ENCODE measurements around the gene ERG. TPM values are rescaled to one million over a fixed set of nuclear protein-coding genes. Genes with fewer than 3 reads are reported as not detected.

Gene ERG
- total and polyA plus RNA-seq, 8 donors, result 21.7 to 48.1 (median 36.8) TPM

DNA sequence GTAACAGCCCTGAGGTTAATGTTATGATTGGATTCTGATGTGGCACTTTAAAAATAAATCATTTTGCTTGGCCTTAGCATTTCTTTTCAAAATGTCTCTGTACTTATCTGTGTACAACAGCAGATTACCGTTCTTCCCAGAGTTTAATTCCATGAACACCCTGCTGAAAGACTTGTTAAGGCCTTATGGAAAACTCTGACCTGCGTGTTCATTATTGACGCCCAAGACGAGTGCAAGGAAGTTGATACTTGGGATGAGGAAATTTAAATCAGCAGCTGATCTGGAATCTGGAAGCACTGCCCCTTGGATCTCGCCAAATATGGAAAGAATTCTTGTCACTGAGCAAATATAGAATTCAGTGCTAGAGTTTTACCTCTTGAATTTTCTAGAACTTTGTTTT is 6.7 kb downstream of the ERG start:
- DNase-seq, result no peak
- Histone ChIP-seq H3K4me1 (peaks cover 2 to 90% of the 10 kb centered on the region in 2 donors), H3K27ac (peak overlapping the region; percentile 56 to 84), H3K27me3 (no peaks in the 10 kb centered on the region), H3K4me3 (no peak overlapping the region), H3K36me3 (no peaks in the 10 kb centered on the region), H3K9me3 (no peaks in the 10 kb centered on the region)
- TF ChIP-seq, protein P1, sequence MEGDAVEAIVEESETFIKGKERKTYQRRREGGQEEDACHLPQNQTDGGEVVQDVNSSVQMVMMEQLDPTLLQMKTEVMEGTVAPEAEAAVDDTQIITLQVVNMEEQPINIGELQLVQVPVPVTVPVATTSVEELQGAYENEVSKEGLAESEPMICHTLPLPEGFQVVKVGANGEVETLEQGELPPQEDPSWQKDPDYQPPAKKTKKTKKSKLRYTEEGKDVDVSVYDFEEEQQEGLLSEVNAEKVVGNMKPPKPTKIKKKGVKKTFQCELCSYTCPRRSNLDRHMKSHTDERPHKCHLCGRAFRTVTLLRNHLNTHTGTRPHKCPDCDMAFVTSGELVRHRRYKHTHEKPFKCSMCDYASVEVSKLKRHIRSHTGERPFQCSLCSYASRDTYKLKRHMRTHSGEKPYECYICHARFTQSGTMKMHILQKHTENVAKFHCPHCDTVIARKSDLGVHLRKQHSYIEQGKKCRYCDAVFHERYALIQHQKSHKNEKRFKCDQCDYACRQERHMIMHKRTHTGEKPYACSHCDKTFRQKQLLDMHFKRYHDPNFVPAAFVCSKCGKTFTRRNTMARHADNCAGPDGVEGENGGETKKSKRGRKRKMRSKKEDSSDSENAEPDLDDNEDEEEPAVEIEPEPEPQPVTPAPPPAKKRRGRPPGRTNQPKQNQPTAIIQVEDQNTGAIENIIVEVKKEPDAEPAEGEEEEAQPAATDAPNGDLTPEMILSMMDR (IDR thresholded peaks at IDR 0.05), result no peak
- no peak for ATAC-seq
- intact Hi-C loops (cut with DNase I), result no loop called here

DNA sequence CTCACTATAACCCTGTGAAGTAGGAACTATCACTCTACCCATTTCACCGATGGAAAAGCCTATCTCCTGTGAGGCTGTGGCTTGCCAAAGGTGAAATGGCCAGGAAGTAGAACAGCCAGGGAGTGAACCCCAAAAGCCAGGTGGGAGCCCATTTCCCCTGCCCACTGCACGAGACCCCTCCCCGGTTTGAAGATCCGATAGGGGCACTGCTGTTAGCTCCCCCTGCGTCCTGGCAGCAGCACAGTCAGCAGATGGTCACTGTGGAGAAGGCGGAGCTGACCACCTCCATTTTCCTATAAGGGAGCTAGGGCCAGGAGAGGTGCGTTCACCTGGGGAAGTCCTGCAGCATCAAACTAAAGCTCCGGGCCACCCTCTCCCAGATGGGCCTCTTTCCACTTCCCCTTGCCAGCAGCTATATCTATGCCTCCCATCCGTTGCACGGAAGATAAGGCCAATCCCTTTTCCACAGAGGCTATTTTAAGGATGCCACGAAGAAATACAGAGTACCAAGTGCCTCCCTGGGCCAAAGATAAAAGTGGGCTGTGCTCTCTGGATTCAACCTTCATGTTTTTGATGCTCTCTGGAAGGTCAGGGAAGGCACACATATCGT is 7.8 kb downstream of the ERG start:
- ATAC-seq (no peak), DNase-seq (no peak)
- TF ChIP-seq, protein P1 (IDR thresholded peaks at IDR 0.05), result no peak
- no peaks in the 10 kb centered on the region for H3K27me3 ChIP-seq
- H3K4me1 ChIP-seq, result peaks cover 7 to 92% of the 10 kb centered on the region in 2 donors
- H3K9me3 ChIP-seq, result no peaks in the 10 kb centered on the region
- no peak overlapping the region for H3K4me3 ChIP-seq
- intact Hi-C loops (cut with DNase I), result no loop called here
- H3K36me3 ChIP-seq, result no peaks in the 10 kb centered on the region
- peak overlapping the region; percentile 56 to 60 for H3K27ac ChIP-seq

- TF ChIP-seq, protein P1 (IDR thresholded peaks at IDR 0.05), result no peak
- intact Hi-C loops (cut with DNase I), result no loop called here
- Histone ChIP-seq H3K36me3 (no peaks in the 10 kb centered on the region), H3K9me3 (no peaks in the 10 kb centered on the region), H3K4me1 (peaks cover 7 to 88% of the 10 kb centered on the region in 2 donors), H3K27me3 (no peaks in the 10 kb centered on the region), H3K4me3 (no peak overlapping the region), H3K27ac (peak overlapping the region in 1 of 2 donors; percentile 57)
- no peak for ATAC-seq
- no peak for DNase-seq
These were observed 8.5 kb downstream of the ERG start for GRCh38 chr21:38489729-38490128.

DNA sequence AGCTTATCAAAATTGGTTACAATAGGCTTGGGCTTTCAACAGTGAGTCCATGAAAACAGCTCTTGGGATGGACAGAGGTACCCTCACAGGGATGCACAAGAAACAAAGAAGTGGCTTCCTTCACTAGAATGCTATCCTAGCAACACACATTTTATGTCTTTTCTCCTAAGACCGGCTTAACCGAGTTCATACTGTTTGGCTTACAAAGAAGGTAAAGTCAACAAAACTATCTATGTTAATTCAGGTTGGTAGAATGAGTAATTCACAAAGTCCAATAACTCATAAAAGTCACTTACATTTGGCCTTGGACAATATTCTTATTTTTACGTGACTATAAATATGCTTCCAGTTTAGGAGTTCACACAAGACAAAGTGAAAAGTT is 9.0 kb downstream of the ERG start:
- peak overlapping the region; percentile 5 to 57 for H3K27ac ChIP-seq
- TF ChIP-seq, protein P1 (IDR thresholded peaks at IDR 0.05), result no peak
- no peaks in the 10 kb centered on the region for H3K36me3 ChIP-seq
- intact Hi-C loops (cut with DNase I), result no loop called here
- no peak overlapping the region for H3K4me3 ChIP-seq
- no peaks in the 10 kb centered on the region for H3K9me3 ChIP-seq
- no peak for ATAC-seq
- no peak for DNase-seq
- H3K27me3 ChIP-seq, result no peaks in the 10 kb centered on the region
- peaks cover 7 to 88% of the 10 kb centered on the region in 2 donors for H3K4me1 ChIP-seq

- no peak overlapping the region for H3K4me3 ChIP-seq
- H3K4me1 ChIP-seq, result peaks cover 7 to 88% of the 10 kb centered on the region in 2 donors
- TF ChIP-seq, protein P1 (IDR thresholded peaks at IDR 0.05), result no peak
- peak overlapping the region in 1 of 2 donors; percentile 57 for H3K27ac ChIP-seq
- ATAC-seq (no peak), DNase-seq (no peak)
- no peaks in the 10 kb centered on the region for H3K9me3 ChIP-seq
- intact Hi-C loops (cut with DNase I), result no loop called here
- H3K27me3 ChIP-seq, result no peaks in the 10 kb centered on the region
- no peaks in the 10 kb centered on the region for H3K36me3 ChIP-seq
These were observed 9.5 kb downstream of the ERG start for GRCh38 chr21:38488640-38489270.
